DLD1 (cell line): Measurements from ENCODE around the gene TEPSIN.

Experiments
- in situ Hi-C: cut with HindIII; loops from 2 replicates; pipeline ENCODE4 v1.10.0; 2017; ENCODE audit warnings: low sequenced_read_pairs

TEPSIN gene

GRCh38 chr17:81271226-81271625 is 32.4 kb upstream of the TEPSIN start:
- in situ Hi-C loops = no loop called here

- in situ Hi-C loops = no loop called here
These were observed 31.4 kb upstream of the TEPSIN start for GRCh38 chr17:81270279-81270678.

GRCh38 chr17:81267390-81268067 is 28.7 kb upstream of the TEPSIN start:
- in situ Hi-C loops = no loop called here

GRCh38 chr17:81265576-81265975 is 26.7 kb upstream of the TEPSIN start:
- in situ Hi-C loops = no loop called here

GRCh38 chr17:81264640-81265039 is 25.8 kb upstream of the TEPSIN start:
- in situ Hi-C loops = no loop called here

- in situ Hi-C loops = no loop called here
These were observed 24.7 kb upstream of the TEPSIN start for GRCh38 chr17:81263371-81264181.

GRCh38 chr17:81261582-81262336 is 22.9 kb upstream of the TEPSIN start:
- in situ Hi-C loops = no loop called here

GRCh38 chr17:81261096-81261495 is 22.2 kb upstream of the TEPSIN start:
- in situ Hi-C loops = no loop called here

GRCh38 chr17:81260641-81261040 is 21.8 kb upstream of the TEPSIN start:
- in situ Hi-C loops = no loop called here

- in situ Hi-C loops = no loop called here
These were observed 21.3 kb upstream of the TEPSIN start for GRCh38 chr17:81260171-81260570.

GRCh38 chr17:81259058-81259605 is 20.3 kb upstream of the TEPSIN start:
- in situ Hi-C loops = no loop called here

GRCh38 chr17:81258292-81258691 is 19.4 kb upstream of the TEPSIN start:
- in situ Hi-C loops = no loop called here

- in situ Hi-C loops = no loop called here
These were observed 18.7 kb upstream of the TEPSIN start for GRCh38 chr17:81257533-81257932.

- in situ Hi-C loops = no loop called here
These were observed 17.8 kb upstream of the TEPSIN start for GRCh38 chr17:81256616-81257015.

- in situ Hi-C loops = no loop called here
These were observed 16.3 kb upstream of the TEPSIN start for GRCh38 chr17:81254955-81255717.

GRCh38 chr17:81253358-81254131 is 14.7 kb upstream of the TEPSIN start:
- in situ Hi-C loops = no loop called here

- in situ Hi-C loops = no loop called here
These were observed 14.1 kb upstream of the TEPSIN start for GRCh38 chr17:81252987-81253329.

- in situ Hi-C loops = no loop called here
These were observed 13.6 kb upstream of the TEPSIN start for GRCh38 chr17:81252326-81252986.

GRCh38 chr17:81251709-81252301 is 12.9 kb upstream of the TEPSIN start:
- in situ Hi-C loops = no loop called here
